Neuron (in vitro differentiated cells): ENCODE results near the gene ASAP3.

Experiments used
- H2AFZ ChIP-seq: one replicate; pipeline ENCODE4 v1.6.1; 2013; ENCODE audit warnings: low read depth, mild to moderate bottlenecking, inconsistent platforms, low read length, moderate library complexity
- H3K27me3 ChIP-seq: one replicate; pipeline ENCODE4 v1.6.1; 2013; ENCODE audit warnings: low read length; ENCODE audit not compliant: insufficient read depth
- H3K36me3 ChIP-seq: one replicate; pipeline ENCODE4 v1.6.1; 2013; ENCODE audit warnings: low read length; ENCODE audit not compliant: insufficient read depth
- H3K4me1 ChIP-seq: one replicate; pipeline ENCODE4 v1.6.1; 2013; ENCODE audit warnings: low read length; ENCODE audit not compliant: insufficient read depth
- H3K4me3 ChIP-seq: 2 replicates; pipeline ENCODE4 v1.5.1; 2013; ENCODE audit warnings: mild to moderate bottlenecking, low read length, moderate library complexity
- H3K9me3 ChIP-seq: one replicate; pipeline ENCODE4 v1.6.1; 2013; ENCODE audit warnings: low read length

The ASAP3 gene

GRCh38 chr1:23466423-23466989 is 17.5 kb downstream of the ASAP3 start:
- Histone ChIP-seq H2AFZ (no peak overlapping the region), H3K36me3 (peaks cover 2% of the 10 kb centered on the region), H3K4me1 (peaks cover 6% of the 10 kb centered on the region), H3K4me3 (no peak overlapping the region), H3K27me3 (no peaks in the 10 kb centered on the region), H3K9me3 (peaks cover 2% of the 10 kb centered on the region)

GRCh38 chr1:23463286-23463685 is 20.7 kb downstream of the ASAP3 start:
- peaks cover 12% of the 10 kb centered on the region for H3K36me3 ChIP-seq
- no peak overlapping the region for H3K4me3 ChIP-seq
- H3K27me3 ChIP-seq = no peaks in the 10 kb centered on the region
- peaks cover 2% of the 10 kb centered on the region for H3K9me3 ChIP-seq
- peaks cover 6% of the 10 kb centered on the region for H3K4me1 ChIP-seq
- no peak overlapping the region for H2AFZ ChIP-seq

- Histone ChIP-seq H3K36me3 (peaks cover 12% of the 10 kb centered on the region), H3K27me3 (no peaks in the 10 kb centered on the region), H2AFZ (no peak overlapping the region), H3K4me1 (peaks cover 6% of the 10 kb centered on the region), H3K9me3 (peaks cover 2% of the 10 kb centered on the region), H3K4me3 (no peak overlapping the region)
These were observed 21.2 kb downstream of the ASAP3 start for GRCh38 chr1:23462766-23463165.

- Histone ChIP-seq H3K4me3 (no peak overlapping the region), H3K36me3 (peaks cover 24% of the 10 kb centered on the region), H3K27me3 (no peaks in the 10 kb centered on the region), H2AFZ (no peak overlapping the region), H3K4me1 (no peaks in the 10 kb centered on the region), H3K9me3 (peaks cover 2% of the 10 kb centered on the region)
These were observed 22.9 kb downstream of the ASAP3 start for GRCh38 chr1:23461050-23461449.

GRCh38 chr1:23460519-23460918 is 23.5 kb downstream of the ASAP3 start:
- Histone ChIP-seq H3K27me3 (no peaks in the 10 kb centered on the region), H3K4me1 (no peaks in the 10 kb centered on the region), H2AFZ (no peak overlapping the region), H3K4me3 (no peak overlapping the region), H3K36me3 (peaks cover 29% of the 10 kb centered on the region), H3K9me3 (peaks cover 2% of the 10 kb centered on the region)

- peaks cover 41% of the 10 kb centered on the region for H3K36me3 ChIP-seq
- peaks cover 2% of the 10 kb centered on the region for H3K9me3 ChIP-seq
- no peaks in the 10 kb centered on the region for H3K27me3 ChIP-seq
- H2AFZ ChIP-seq = no peak overlapping the region
- H3K4me3 ChIP-seq = no peak overlapping the region
- no peaks in the 10 kb centered on the region for H3K4me1 ChIP-seq
These were observed 24.6 kb downstream of the ASAP3 start for GRCh38 chr1:23459338-23459757.

GRCh38 chr1:23456226-23456625 is 27.8 kb downstream of the ASAP3 start:
- Histone ChIP-seq H3K36me3 (peaks cover 61% of the 10 kb centered on the region), H3K4me3 (no peak overlapping the region), H3K4me1 (no peaks in the 10 kb centered on the region), H3K27me3 (no peaks in the 10 kb centered on the region), H2AFZ (no peak overlapping the region), H3K9me3 (no peaks in the 10 kb centered on the region)

GRCh38 chr1:23453455-23454000 is 30.5 kb downstream of the ASAP3 start:
- Histone ChIP-seq H3K27me3 (no peaks in the 10 kb centered on the region), H3K4me3 (no peak overlapping the region), H3K36me3 (peaks cover 74% of the 10 kb centered on the region), H3K9me3 (no peaks in the 10 kb centered on the region), H3K4me1 (no peaks in the 10 kb centered on the region), H2AFZ (no peak overlapping the region)

- H3K9me3 ChIP-seq = no peaks in the 10 kb centered on the region
- H2AFZ ChIP-seq = no peak overlapping the region
- H3K36me3 ChIP-seq = peaks cover 77% of the 10 kb centered on the region
- no peak overlapping the region for H3K4me3 ChIP-seq
- H3K4me1 ChIP-seq = no peaks in the 10 kb centered on the region
- H3K27me3 ChIP-seq = no peaks in the 10 kb centered on the region
These were observed 32.0 kb downstream of the ASAP3 start for GRCh38 chr1:23452011-23452411.

GRCh38 chr1:23451441-23451840 is 32.5 kb downstream of the ASAP3 start:
- no peaks in the 10 kb centered on the region for H3K9me3 ChIP-seq
- peaks cover 74% of the 10 kb centered on the region for H3K36me3 ChIP-seq
- no peak overlapping the region for H2AFZ ChIP-seq
- no peaks in the 10 kb centered on the region for H3K4me1 ChIP-seq
- no peaks in the 10 kb centered on the region for H3K27me3 ChIP-seq
- H3K4me3 ChIP-seq = no peak overlapping the region

- Histone ChIP-seq H3K36me3 (peaks cover 71% of the 10 kb centered on the region), H3K9me3 (no peaks in the 10 kb centered on the region), H2AFZ (no peak overlapping the region), H3K4me1 (no peaks in the 10 kb centered on the region), H3K27me3 (no peaks in the 10 kb centered on the region), H3K4me3 (no peak overlapping the region)
These were observed 33.1 kb downstream of the ASAP3 start for GRCh38 chr1:23450894-23451293.

- Histone ChIP-seq H3K4me1 (no peaks in the 10 kb centered on the region), H2AFZ (no peak overlapping the region), H3K9me3 (no peaks in the 10 kb centered on the region), H3K36me3 (peaks cover 62% of the 10 kb centered on the region), H3K4me3 (no peak overlapping the region), H3K27me3 (no peaks in the 10 kb centered on the region)
These were observed 34.0 kb downstream of the ASAP3 start for GRCh38 chr1:23449958-23450357.

GRCh38 chr1:23449306-23449705 is 34.7 kb downstream of the ASAP3 start:
- peaks cover 61% of the 10 kb centered on the region for H3K36me3 ChIP-seq
- no peaks in the 10 kb centered on the region for H3K4me1 ChIP-seq
- no peaks in the 10 kb centered on the region for H3K9me3 ChIP-seq
- no peak overlapping the region for H2AFZ ChIP-seq
- no peaks in the 10 kb centered on the region for H3K27me3 ChIP-seq
- no peak overlapping the region for H3K4me3 ChIP-seq

GRCh38 chr1:23448846-23449245 is 35.1 kb downstream of the ASAP3 start:
- Histone ChIP-seq H2AFZ (no peak overlapping the region), H3K36me3 (peaks cover 64% of the 10 kb centered on the region), H3K4me3 (no peak overlapping the region), H3K27me3 (no peaks in the 10 kb centered on the region), H3K9me3 (no peaks in the 10 kb centered on the region), H3K4me1 (no peaks in the 10 kb centered on the region)
